ENCODE data around the gene ATP8B1.

ATP8B1 gene

DNA sequence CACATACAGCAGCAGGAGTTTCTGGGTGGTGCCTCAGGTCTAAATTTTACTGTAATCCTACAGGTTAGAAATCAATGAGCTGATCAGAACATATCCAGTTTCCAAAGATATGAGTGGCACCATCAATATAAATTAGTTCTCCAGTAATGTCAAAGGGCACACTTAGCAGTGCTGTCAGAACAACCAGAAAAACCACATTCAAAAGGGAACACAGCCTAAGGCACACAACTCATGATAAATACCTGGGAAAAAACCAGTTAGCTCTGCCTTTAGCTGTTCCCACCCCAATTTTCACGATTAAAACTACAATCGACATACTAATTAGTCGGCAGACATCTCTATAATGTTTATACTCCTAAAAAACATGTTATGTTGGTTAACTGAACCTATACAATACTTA is 31.5 kb downstream of the ATP8B1 start:
- no peak overlapping the region for H3K27ac ChIP-seq (replicated peaks)
- DNase-seq (ENCODE audit: low read depth in 1 of 2, low spot score in 1 of 2), result no peak
- H3K4me3 ChIP-seq (replicated peaks; ENCODE audit: insufficient read depth, low read length), result no peak overlapping the region
- TF ChIP-seq, protein P1, sequence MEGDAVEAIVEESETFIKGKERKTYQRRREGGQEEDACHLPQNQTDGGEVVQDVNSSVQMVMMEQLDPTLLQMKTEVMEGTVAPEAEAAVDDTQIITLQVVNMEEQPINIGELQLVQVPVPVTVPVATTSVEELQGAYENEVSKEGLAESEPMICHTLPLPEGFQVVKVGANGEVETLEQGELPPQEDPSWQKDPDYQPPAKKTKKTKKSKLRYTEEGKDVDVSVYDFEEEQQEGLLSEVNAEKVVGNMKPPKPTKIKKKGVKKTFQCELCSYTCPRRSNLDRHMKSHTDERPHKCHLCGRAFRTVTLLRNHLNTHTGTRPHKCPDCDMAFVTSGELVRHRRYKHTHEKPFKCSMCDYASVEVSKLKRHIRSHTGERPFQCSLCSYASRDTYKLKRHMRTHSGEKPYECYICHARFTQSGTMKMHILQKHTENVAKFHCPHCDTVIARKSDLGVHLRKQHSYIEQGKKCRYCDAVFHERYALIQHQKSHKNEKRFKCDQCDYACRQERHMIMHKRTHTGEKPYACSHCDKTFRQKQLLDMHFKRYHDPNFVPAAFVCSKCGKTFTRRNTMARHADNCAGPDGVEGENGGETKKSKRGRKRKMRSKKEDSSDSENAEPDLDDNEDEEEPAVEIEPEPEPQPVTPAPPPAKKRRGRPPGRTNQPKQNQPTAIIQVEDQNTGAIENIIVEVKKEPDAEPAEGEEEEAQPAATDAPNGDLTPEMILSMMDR (IDR thresholded peaks at IDR 0.05; ENCODE audit: insufficient read depth, low read length), result no peak
- TF ChIP-seq REST (IDR thresholded peaks at IDR 0.05; ENCODE audit: insufficient replicate concordance, low read depth) (no peak), GABPA (IDR thresholded peaks at IDR 0.05; ENCODE audit: low read depth) (no peak)
- H3K27me3 ChIP-seq (ENCODE audit: insufficient read depth, poor library complexity, severe bottlenecking), result no peaks in the 10 kb centered on the region

DNA sequence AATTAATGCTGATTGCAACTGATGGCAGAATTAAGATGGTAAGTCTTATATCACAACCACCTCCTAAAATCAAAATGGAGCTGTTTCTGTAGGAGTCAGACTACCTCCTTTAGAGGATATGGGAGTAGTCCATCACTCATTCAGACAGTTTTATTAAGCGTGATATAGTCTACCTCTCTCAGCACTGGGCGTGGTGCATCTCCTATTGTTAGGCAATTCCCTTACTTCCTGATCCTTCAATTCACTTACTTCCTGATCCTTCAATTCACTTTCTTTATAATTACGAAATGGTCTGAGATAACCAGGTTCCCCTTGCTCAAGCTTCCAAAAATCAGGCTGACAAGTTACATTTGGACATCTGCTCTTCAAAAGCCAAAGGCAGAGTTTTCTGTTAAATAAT is 31.9 kb downstream of the ATP8B1 start:
- TF ChIP-seq SPI1 (IDR thresholded peaks at IDR 0.05; ENCODE audit: borderline replicate concordance, low read depth), result no peak
- peak; percentile 37 to 85 for DNase-seq (ENCODE audit: low read depth in 1 of 2, low spot score in 1 of 2)
- Histone ChIP-seq H3K4me3 (replicated peaks; ENCODE audit: insufficient read depth, low read length) (no peak overlapping the region), H3K27ac (replicated peaks) (no peak overlapping the region), H3K27me3 (ENCODE audit: insufficient read depth, poor library complexity, severe bottlenecking) (no peaks in the 10 kb centered on the region)

- DNase-seq (ENCODE audit: low read depth in 1 of 2, low spot score in 1 of 2), result no peak
- H3K27ac ChIP-seq (replicated peaks), result no peak overlapping the region
These were observed 34.4 kb downstream of the ATP8B1 start for GRCh38 chr18:57768537-57769326.

More at GRCh38 chr18:57768537-57769326, 34.4 kb downstream of the ATP8B1 start:
- TF ChIP-seq, protein P1 (IDR thresholded peaks at IDR 0.05; ENCODE audit: insufficient read depth, low read length), result no peak
- TF ChIP-seq POLR2AphosphoS5 (IDR thresholded peaks at IDR 0.05; ENCODE audit: low read depth) (no peak), REST (IDR thresholded peaks at IDR 0.05; ENCODE audit: insufficient replicate concordance, low read depth) (no peak), GABPA (IDR thresholded peaks at IDR 0.05; ENCODE audit: low read depth) (no peak), SPI1 (IDR thresholded peaks at IDR 0.05; ENCODE audit: borderline replicate concordance, low read depth) (no peak)
- no peaks in the 10 kb centered on the region for H3K27me3 ChIP-seq (ENCODE audit: insufficient read depth, poor library complexity, severe bottlenecking)
- no peak overlapping the region for H3K4me3 ChIP-seq (replicated peaks; ENCODE audit: insufficient read depth, low read length)
